Activated naive CD4-positive, alpha-beta T cell (primary cell): Measurements from ENCODE around the gene LONP2.
A peak's percentile ranks its signal among the peaks of the same experiment; 100 is the strongest.

ENCODE experiments used
- DNase-seq, 4 experiments: peaks; one replicate each; lab custom pipeline; 2025; lab: John Stamatoyannopoulos, UW

The LONP2 gene

DNA sequence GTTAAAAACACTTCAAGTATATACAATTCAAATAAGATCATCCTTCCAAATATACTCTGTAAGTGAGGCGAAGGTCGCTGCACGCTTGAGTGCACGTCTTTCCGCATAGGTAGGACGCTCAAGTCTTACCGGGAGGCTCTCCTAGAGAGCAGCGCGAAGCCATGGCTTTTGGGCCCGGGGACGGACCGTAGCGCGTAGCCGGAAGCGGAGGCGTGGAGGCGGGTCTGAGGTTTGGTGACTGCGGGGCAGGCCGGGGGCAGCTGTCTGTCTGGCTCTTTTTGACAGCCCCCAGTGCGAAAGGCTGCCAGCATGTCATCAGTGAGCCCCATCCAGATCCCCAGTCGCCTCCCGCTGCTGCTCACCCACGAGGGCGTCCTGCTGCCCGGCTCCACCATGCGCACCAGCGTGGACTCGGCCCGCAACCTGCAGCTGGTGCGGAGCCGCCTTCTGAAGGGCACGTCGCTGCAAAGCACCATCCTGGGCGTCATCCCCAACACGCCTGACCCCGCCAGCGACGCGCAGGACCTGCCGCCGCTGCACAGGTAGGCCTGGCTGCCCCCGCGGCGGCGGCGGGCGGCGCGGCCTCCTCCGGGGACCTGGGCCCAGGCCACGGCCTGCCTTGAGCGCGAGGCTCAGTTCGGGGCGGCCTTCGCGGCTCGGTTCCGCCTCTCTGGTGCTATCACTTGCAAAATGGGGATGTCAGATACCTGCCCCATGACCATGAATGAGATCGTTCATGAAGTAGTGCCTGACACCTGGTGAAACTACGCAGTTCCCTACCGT, at the start of gene LONP2:
TSS of gene LONP2 (plus strand) at position 221 of the 783 bp plus-strand sequence. CDS start at position 310, 89 bp downstream.
- peak; percentile 81 to 87 (median 84) for DNase-seq

DNA sequence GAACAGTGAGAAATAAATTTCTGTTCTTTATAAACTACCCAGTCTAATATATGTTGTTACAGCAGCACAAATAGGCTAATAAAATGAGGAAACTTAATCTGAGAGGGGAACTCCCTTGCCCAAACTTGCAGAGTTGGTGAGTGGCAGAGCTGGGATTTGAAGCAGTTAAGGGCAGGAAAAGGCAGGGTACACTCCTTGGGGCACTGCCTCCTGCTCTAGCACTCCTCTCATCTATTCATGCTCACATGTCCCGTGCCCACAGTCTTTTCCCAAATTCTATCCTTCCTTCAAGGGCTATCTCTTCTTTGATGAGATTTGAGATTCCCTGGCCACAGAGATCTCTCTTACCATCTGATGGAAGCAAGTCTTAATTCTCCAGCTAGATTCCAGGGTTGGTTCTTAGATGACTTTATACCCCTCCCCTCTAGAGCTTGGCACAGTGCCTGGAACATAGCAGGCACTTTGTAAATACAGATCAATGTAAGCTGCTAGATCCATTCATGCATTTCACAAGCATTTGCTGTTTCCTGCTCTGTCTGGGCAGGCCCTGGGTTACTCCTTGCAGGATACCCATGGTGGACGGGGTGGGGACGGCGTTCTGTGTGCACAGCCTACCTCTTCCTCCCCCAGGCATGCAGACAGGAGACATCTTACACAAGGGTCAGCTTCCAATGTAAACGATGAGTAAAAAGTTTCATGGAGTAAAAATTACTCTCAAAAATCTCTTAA, 49.1 kb upstream of the LONP2 start:
- DNase-seq, result no peak

GRCh38 chr16:48197294-48197693, 46.8 kb upstream of the LONP2 start:
- no peak for DNase-seq

DNA sequence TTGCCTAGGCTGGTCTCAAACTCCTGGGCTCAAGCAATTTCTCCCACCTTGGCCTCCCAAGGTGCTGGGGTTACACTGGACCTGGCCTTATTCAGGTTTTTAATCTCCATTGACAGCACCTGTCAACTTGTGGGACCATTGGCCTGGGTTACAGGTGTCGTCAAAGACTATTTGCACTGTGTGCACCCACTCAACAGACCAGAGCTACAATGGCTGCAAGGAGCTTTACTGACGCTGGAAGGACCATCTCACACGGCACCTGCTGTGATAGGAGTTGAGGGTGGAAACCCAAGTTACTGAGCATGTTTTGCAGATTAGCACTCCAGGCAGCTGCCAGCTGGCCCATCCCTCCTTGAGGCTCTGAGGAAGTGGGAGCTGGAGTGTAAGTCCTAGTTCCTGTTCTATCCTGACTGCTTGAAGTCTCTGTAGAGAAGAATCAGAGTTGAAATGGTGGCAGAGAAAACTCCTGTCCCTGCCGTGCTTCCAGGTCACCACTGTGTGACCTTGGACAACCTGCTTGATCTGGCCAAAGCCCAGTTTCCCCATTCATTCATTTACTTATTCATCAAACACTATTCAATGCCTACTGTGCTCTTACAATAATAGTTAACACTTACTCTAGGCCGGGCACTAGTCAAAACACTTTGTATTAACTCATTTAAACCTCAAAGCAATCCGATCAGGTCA, 42.4 kb upstream of the LONP2 start:
- no peak for DNase-seq

- no peak for DNase-seq
Measured at GRCh38 chr16:48203974-48204824, 39.9 kb upstream of the LONP2 start.

- no peak for DNase-seq
Measured at GRCh38 chr16:48204825-48205151, 39.3 kb upstream of the LONP2 start.

- DNase-seq, result no peak
Measured at GRCh38 chr16:48206594-48207242, 37.4 kb upstream of the LONP2 start.

GRCh38 chr16:48210747-48211146, 33.4 kb upstream of the LONP2 start:
- DNase-seq, result no peak

DNA sequence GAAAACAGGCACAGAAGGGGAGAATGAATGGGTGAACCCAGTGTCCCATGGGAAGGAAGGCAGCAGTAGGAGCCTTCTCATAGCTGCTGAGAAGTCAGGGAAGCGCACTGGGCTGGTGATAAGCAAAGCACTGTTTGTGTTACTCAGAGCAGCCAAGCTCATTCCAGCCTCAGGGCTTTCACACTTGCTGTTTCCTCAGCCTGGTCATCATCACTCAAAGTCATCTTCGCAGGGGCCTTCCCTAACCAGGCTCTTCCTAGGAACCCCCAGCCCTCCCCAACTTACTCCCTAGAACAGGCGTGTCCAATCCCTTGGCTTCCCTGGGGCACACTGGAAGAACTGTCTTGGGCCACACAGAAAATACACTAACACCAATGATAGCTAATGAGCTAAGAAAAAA, 32.1 kb upstream of the LONP2 start:
- DNase-seq, result no peak

DNA sequence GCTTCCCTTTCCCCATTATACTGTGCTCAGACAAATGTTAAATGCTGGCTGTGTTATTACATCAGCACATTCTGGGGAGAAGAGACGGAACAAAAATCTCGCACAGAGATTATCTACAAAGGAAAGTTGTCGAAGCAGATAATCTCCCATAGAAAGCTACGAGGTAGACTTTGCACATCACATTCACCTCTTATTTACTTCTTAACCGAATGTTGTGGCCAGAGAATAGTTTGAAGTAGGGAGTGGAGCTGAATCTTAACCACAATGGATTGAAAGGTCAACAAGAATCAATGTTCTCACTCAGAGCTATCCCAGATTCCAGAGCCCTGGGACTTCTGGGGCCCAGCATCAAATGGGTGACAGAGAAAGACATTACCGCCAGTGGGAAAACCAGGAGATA, 28.4 kb upstream of the LONP2 start:
- DNase-seq, result no peak

GRCh38 chr16:48217708-48218107, 26.4 kb upstream of the LONP2 start:
- no peak for DNase-seq

- DNase-seq, result no peak
Measured at GRCh38 chr16:48218473-48218872, 25.6 kb upstream of the LONP2 start.

DNA sequence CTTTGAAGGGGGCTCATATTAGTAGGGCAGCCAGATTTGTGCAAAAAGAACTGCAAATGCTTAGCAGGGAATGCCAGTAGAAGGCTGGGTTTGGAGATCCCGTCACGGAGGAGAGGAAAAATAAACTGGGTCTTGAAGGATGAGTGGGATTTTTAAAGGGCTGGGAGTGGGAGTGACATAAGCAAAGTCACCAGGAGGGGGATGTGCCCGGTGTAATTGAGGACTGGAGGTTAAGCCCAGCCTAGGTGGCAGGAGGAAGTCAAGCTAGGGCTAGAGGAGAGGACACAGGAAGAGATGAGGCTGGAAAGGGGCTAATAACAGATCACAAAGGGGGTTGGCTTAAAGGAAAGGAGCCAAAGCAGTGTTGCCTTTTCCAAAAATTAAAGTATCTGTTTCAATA, 23.2 kb upstream of the LONP2 start:
- DNase-seq, result no peak

GRCh38 chr16:48223490-48223889, 20.6 kb upstream of the LONP2 start:
- DNase-seq, result no peak

DNA sequence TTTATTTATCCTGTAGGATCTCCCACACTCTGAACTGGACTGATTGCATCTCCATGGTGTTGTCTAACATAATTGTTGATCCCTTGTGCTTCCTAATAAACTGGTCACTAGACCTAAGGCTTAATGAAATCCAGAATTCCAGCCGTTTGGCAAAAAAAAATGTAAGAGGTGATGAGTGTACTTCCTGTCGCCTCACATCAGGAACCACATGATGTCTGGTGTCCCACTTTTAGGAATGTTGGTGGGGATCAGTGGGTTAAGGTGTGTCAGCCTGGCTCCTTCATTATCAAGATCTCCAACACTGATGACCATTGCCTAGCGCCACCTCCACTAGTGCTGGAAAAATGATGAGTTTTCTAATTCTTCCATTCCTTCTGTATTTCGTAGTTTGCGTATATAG, 18.6 kb upstream of the LONP2 start:
- DNase-seq, result no peak

DNA sequence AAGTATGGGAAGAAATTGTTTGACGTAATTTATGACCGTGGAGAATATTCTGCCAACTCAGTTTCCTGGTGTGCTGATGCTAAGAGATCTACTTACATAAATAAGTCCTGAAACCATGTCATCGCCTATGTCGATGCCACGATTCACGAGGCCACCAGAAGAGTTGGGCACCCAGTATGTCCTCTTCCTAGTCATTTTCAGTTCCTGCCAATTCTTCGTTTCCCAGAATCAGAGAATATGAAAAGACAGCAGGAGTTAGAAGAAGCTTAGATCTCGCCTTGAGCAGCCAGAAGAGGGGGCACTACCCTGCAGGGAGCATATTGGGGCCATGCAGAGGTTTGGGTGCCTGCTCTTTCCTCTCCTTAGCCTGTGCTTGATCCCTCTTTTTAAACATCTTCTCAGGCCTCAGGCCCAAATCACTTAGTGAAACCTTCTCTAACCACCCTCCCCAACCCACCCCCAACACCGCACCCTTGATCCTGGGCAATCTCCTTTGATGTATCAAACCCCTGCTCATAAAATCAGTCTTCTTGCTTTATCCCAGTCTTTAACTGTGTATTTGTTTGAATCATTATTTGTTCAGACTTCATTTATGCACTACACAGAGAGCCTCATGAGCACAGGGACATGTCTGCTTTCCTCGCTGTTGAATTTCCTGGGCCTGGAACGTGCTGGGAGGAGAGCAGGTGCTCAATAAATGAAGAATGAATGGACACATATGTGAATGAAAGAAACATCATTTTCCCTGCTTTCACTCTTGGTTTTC, 12.2 kb upstream of the LONP2 start:
- DNase-seq, result peak in 1 of 4 experiments; percentile 5

- DNase-seq, result no peak
Measured at GRCh38 chr16:48232493-48233040, 11.5 kb upstream of the LONP2 start.

DNA sequence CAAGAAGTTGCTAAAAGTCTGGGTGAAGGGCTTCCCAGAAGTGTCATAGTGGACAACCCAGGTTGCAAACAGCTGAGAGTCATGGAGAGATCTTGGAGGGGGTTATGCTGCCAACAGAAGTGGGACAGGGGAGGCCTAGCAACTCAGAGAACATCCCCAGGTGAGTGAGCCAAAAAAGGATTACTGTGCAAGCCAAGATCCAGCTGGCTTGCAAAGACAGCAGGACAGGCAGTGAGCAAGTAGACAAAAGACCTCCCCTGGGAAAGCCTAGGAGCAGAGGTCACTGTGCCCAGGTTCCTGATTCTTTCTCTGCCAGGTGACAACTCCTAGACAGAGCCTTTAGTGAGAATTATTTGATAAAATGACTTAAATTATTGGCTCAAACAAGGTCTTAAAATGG, 9.5 kb upstream of the LONP2 start:
- no peak for DNase-seq

GRCh38 chr16:48235058-48235555, 9.0 kb upstream of the LONP2 start:
- DNase-seq, result no peak

DNA sequence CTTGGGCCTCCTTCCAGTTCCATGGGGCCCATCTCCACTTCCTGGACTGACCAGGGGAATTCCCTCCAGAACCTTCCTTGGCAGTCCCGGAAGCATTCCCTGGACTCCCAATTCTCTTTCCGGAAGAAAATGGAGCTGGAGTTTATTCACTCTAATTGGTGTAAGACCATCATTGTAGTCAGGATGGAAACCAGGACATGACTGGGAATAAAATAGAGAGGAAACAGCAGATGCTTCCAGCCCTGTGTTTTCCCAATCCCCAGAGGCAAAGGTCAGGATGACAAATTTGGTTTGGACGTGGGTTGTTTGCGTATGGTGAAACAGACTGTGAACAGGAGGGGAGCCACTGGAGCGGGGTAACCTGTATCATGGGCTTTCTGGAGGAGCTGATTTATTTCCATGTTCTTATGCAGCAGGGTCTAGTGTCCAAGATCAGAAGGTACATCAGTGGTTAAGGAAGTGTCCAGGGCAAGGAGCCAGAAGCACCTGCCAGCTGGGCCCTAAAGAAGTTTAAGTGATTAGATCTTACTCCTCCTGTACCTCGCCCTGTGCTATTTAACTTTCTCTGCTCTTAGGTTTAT, 8.5 kb upstream of the LONP2 start:
- DNase-seq, result no peak
